Left lung (tissue), 10 donors: ENCODE measurements around the gene GANC. TPM values are rescaled to one million over a fixed set of nuclear protein-coding genes. Genes with fewer than 3 reads are reported as not detected.

ENCODE experiments used
- ATAC-seq: fragments of 200-7000 bp; cut with Tn5 transposase; one replicate; pipeline ENCODE4 v1.9.1; 2020; ENCODE audit warnings: moderate library complexity
- DNase-seq, 4 donors: peaks; one replicate each; pipeline ENCODE4 v3.0.0-alpha.2; 2013 to 2020
- H3K27ac ChIP-seq, 2 donors: fragments of 200-600 bp; sonication (generic) in 1 of 2; one replicate each; pipeline versions ENCODE4 v1.5.0 to v1.8.0; 2020 to 2021
- H3K27me3 ChIP-seq, 2 donors: fragments of 200-600 bp; sonication (generic) in 1 of 2; one replicate each; pipeline versions ENCODE4 v1.5.0 to v1.8.0; 2020 to 2021
- H3K36me3 ChIP-seq, 2 donors: fragments of 200-600 bp; sonication (generic) in 1 of 2; one replicate each; pipeline versions ENCODE4 v1.5.0 to v1.8.0; 2020 to 2021
- H3K4me1 ChIP-seq, 2 donors: fragments of 200-600 bp; one replicate each; pipeline ENCODE4 v1.8.0; 2021
- H3K4me3 ChIP-seq, 2 donors: fragments of 200-600 bp; sonication (generic) in 1 of 2; one replicate each; pipeline versions ENCODE4 v1.5.0 to v1.8.0; 2020 to 2021; ENCODE audit warnings: mild to moderate bottlenecking in 1 of 2
- H3K9me3 ChIP-seq, 2 donors: fragments of 200-600 bp; sonication (generic) in 1 of 2; one replicate each; pipeline versions ENCODE4 v1.5.0 to v1.8.0; 2020 to 2021
- CTCF ChIP-seq, 2 donors: fragments of 200-600 bp; sonication (generic) in 1 of 2; IDR thresholded peaks; one replicate each; pipeline versions ENCODE4 v1.5.0 to v1.8.0; 2021; ENCODE audit warnings: antibody characterized with exemption in 2 of 2
- intact Hi-C, 2 donors: fragments of 100-400 bp; cut with DNase I; formaldehyde crosslinking; loops; one replicate each; pipeline versions ENCODE4 v1.11.2 to v1.14.2; 2022
- polyA plus RNA-seq, 6 donors: library from polyadenylated mRNA; unstranded; fragments of 120-200 nt; gene quantifications; one replicate each; pipeline ENCODE4 v1.2.1, GENCODE V29; 2013; ENCODE audit not compliant: insufficient read length in 6 of 6
- total RNA-seq, 2 donors: library from RNA; stranded (reverse); fragmentation: NEBNext Ultra II Directional; extraction: Animal tissue kit (Norgen Biotek cat#: 25700); gene quantifications; one replicate each; pipeline ENCODE4 v1.2.1, GENCODE V29; 2021
- donor health status: DM: no; HTN: yes; CAD: no.
- donor health status: DM: no; HTN: no; CAD: no.

GANC gene
- total and polyA plus RNA-seq, 8 donors, result 30.1 to 85.3 (median 37.8) TPM

- intact Hi-C loops, result no loop called here
- Histone ChIP-seq H3K27me3 (no peaks in the 10 kb centered on the region), H3K4me1 (peaks cover 0 to 10% of the 10 kb centered on the region in 2 donors), H3K9me3 (no peaks in the 10 kb centered on the region), H3K27ac (peak overlapping the region in 1 of 2 donors; percentile 28), H3K36me3 (peaks cover 0 to 64% of the 10 kb centered on the region in 2 donors), H3K4me3 (no peak overlapping the region)
- DNase-seq (peak in 1 of 4 donors; percentile 35), ATAC-seq (peak; percentile 95)
- TF ChIP-seq CTCF (IDR thresholded peaks at IDR 0.05), result no peak
These were observed 19.7 kb upstream of the GANC start for GRCh38 chr15:42253300-42253699.

GRCh38 chr15:42264795-42265194 lies 8.2 kb upstream of the GANC start:
- TF ChIP-seq CTCF (IDR thresholded peaks at IDR 0.05), result no peak
- no peak for DNase-seq
- Histone ChIP-seq H3K27me3 (no peaks in the 10 kb centered on the region), H3K9me3 (no peaks in the 10 kb centered on the region), H3K4me3 (no peak overlapping the region), H3K4me1 (peaks cover 0 to 19% of the 10 kb centered on the region in 2 donors), H3K36me3 (peaks cover 0 to 89% of the 10 kb centered on the region in 2 donors), H3K27ac (no peak overlapping the region)
- no peak for ATAC-seq
- intact Hi-C loops, result no loop called here

GRCh38 chr15:42267286-42267685 lies 5.7 kb upstream of the GANC start:
- Histone ChIP-seq H3K27ac (no peak overlapping the region), H3K36me3 (peaks cover 0 to 64% of the 10 kb centered on the region in 2 donors), H3K27me3 (no peaks in the 10 kb centered on the region), H3K4me1 (peaks cover 15 to 43% of the 10 kb centered on the region in 2 donors), H3K9me3 (no peaks in the 10 kb centered on the region), H3K4me3 (no peak overlapping the region)
- no peak for ATAC-seq
- intact Hi-C loops, result no loop called here
- DNase-seq, result no peak
- no peak for TF ChIP-seq CTCF (IDR thresholded peaks at IDR 0.05)

- Histone ChIP-seq H3K4me3 (peak overlapping the region in 1 of 2 donors; percentile 72), H3K27ac (peak overlapping the region; percentile 60 to 65), H3K9me3 (no peaks in the 10 kb centered on the region), H3K4me1 (peaks cover 17 to 58% of the 10 kb centered on the region in 2 donors), H3K36me3 (peaks cover 0 to 31% of the 10 kb centered on the region in 2 donors), H3K27me3 (no peaks in the 10 kb centered on the region)
- DNase-seq, result no peak
- no peak for ATAC-seq
- TF ChIP-seq CTCF (IDR thresholded peaks at IDR 0.05), result no peak
- intact Hi-C loops, result no loop called here
These were observed 2.5 kb upstream of the GANC start for GRCh38 chr15:42270551-42270950.

- no peaks in the 10 kb centered on the region for H3K27me3 ChIP-seq
- H3K4me3 ChIP-seq, result peak overlapping the region; percentile 58 to 72
- TF ChIP-seq CTCF (IDR thresholded peaks at IDR 0.05), result no peak
- peaks cover 0 to 27% of the 10 kb centered on the region in 2 donors for H3K36me3 ChIP-seq
- ATAC-seq, result no peak
- peak overlapping the region; percentile 60 to 65 for H3K27ac ChIP-seq
- no peak for DNase-seq
- H3K9me3 ChIP-seq, result no peaks in the 10 kb centered on the region
- H3K4me1 ChIP-seq, result peaks cover 17 to 62% of the 10 kb centered on the region in 2 donors
- intact Hi-C loops, result no loop called here
These were observed 2.0 kb upstream of the GANC start for GRCh38 chr15:42270996-42271395.
